ENCODE data around the gene CELSR3.

CELSR3 gene

GRCh38 chr3:48588230-48588629 is 74.5 kb downstream of the CELSR3 start:
- POLR2A ChIA-PET: interaction anchor here (1.1 kb wide), 1 partner anchor 22 kb away, joined by 3 read pairs; the partner anchor contains the start of gene UQCRC1
- CTCF ChIA-PET: no interaction called here
- no peak for DNase-seq (ENCODE audit: extremely low spot score)
- no peak for TF ChIP-seq ARNT (IDR thresholded peaks at IDR 0.05)
- no peak for TF ChIP-seq ELF4 (IDR thresholded peaks at IDR 0.05)
- no peak for TF ChIP-seq FOXK2 (IDR thresholded peaks at IDR 0.05)
- TF ChIP-seq LEF1 (IDR thresholded peaks at IDR 0.05; ENCODE audit: borderline replicate concordance): no peak
- TF ChIP-seq FOXA1 (IDR thresholded peaks at IDR 0.05): no peak
- no peak for TF ChIP-seq BHLHE40 (IDR thresholded peaks at IDR 0.05; ENCODE audit: borderline replicate concordance)
- no peak for TF ChIP-seq ZNF384 (IDR thresholded peaks at IDR 0.05)
- no peak for TF ChIP-seq L3MBTL2 (conservative IDR thresholded peaks at IDR 0.05)
- TF ChIP-seq PKNOX1 (IDR thresholded peaks at IDR 0.05): no peak
- TF ChIP-seq FOXM1 (IDR thresholded peaks at IDR 0.05; ENCODE audit: borderline replicate concordance): no peak
- TF ChIP-seq CTBP1 (IDR thresholded peaks at IDR 0.05; ENCODE audit: borderline replicate concordance): no peak
- no peak for TF ChIP-seq HDGF (IDR thresholded peaks at IDR 0.05; ENCODE audit: borderline replicate concordance)
- TF ChIP-seq NFRKB (IDR thresholded peaks at IDR 0.05): no peak
- no peak for TF ChIP-seq SP1 (IDR thresholded peaks at IDR 0.05)
- no peak for TF ChIP-seq TARDBP (IDR thresholded peaks at IDR 0.05)
- no peak for TF ChIP-seq SUZ12 (IDR thresholded peaks at IDR 0.05)

- DNase-seq (ENCODE audit: extremely low spot score): no peak
- ChIA-PET CTCF (no interaction called here), POLR2A (interaction anchor here (1.1 kb wide), 1 partner anchor 22 kb away, joined by 3 read pairs; the partner anchor contains the start of gene UQCRC1)
- TF ChIP-seq L3MBTL2 (conservative IDR thresholded peaks at IDR 0.05) (no peak), SP1 (IDR thresholded peaks at IDR 0.05) (no peak), BHLHE40 (IDR thresholded peaks at IDR 0.05; ENCODE audit: borderline replicate concordance) (no peak), FOXM1 (IDR thresholded peaks at IDR 0.05; ENCODE audit: borderline replicate concordance) (no peak), ZNF384 (IDR thresholded peaks at IDR 0.05) (no peak), NFRKB (IDR thresholded peaks at IDR 0.05) (no peak), FOXK2 (IDR thresholded peaks at IDR 0.05) (no peak)
These were observed 75.0 kb downstream of the CELSR3 start for GRCh38 chr3:48587686-48588085.

Measured in HEK293T (cell line).